OCI-LY3 (cell line): Measurements from ENCODE around the gene ZCCHC14.

Experiments
- CTCF ChIP-seq: fragments of 200-600, 300-600 bp; sonication (generic); IDR thresholded peaks from 2 replicates; pipeline ENCODE4 v1.5.1; 2014; ENCODE audit warnings: antibody characterized with exemption, low read length, low read depth
- EZH2phosphoT487 ChIP-seq: fragments of 200-600 bp; shearing (Covaris generic); IDR thresholded peaks from 2 replicates; pipeline ENCODE4 v1.6.1; 2018; ENCODE audit warnings: antibody characterized with exemption, mixed run types, low read depth

GRCh38 chr16:87451563-87452210 is 41.1 kb downstream of the ZCCHC14 start:
- TF ChIP-seq CTCF (no peak), EZH2phosphoT487 (no peak)
